GM18505 (cell line): ENCODE measurements around the gene DPP9.
A peak's percentile ranks its signal among the peaks of the same experiment; 100 is the strongest.

Source experiments
- ATAC-seq: cut with Tn5 transposase; IDR thresholded peaks from one replicate; pipeline ENCODE4 v1.9.1; 2021; ENCODE audit not compliant: unreplicated experiment
- POLR2A ChIP-seq: IDR thresholded peaks from 4 replicates; pipeline ENCODE4 v1.6.1; 2011; ENCODE audit warnings: borderline replicate concordance; ENCODE audit not compliant: insufficient read depth, insufficient read length; ENCODE audit errors: extremely low read depth

Gene DPP9

DNA sequence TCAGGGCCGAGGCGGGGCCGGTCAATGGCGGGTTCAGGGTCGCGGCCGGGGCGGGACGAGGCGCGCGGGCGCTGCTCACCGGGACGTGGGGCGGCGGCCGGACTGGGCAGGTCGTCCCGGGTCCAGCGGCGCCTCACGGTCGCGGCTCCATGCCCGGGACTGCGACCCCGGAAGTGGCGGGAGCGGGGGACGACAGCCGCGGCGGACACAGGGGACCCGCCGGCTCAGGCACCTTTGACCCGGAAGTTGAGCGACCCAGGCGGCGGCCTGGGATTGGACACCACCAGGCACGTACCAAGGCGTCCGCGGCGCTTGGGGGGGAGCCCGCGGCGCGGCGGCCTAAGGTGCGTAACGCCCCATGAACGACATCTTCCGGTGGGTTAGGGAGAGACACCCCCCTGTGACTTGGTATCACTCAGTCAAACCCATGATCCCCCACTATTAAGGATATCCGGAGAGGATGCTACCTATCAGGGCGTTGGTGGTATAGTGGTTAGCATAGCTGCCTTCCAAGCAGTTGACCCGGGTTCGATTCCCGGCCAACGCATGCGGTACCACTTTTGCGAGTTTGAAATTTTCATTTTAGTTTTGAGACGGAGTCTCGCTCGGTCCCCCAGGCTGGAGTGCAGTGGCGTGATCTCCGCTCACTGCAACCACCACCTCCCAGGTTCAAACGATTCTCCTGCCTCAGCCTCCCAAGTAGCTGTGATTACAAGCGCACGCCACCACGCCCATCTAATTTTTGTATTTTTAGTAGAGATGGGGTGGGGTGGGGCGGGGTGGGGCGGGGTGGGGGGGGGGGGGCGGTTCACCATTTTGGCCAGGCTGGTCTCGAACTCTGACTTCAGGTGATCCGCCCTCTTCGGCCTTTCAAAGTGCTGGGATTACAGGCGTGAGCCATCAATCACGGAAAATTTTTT is at the start of gene DPP9:
DPP9 (minus strand) TSS at position 248 of the 920 bp plus-strand sequence. CDS start 3,936 bp downstream, outside the sequence.
- TF ChIP-seq POLR2A: peak; percentile 72
- peak; percentile 86 for ATAC-seq

DNA sequence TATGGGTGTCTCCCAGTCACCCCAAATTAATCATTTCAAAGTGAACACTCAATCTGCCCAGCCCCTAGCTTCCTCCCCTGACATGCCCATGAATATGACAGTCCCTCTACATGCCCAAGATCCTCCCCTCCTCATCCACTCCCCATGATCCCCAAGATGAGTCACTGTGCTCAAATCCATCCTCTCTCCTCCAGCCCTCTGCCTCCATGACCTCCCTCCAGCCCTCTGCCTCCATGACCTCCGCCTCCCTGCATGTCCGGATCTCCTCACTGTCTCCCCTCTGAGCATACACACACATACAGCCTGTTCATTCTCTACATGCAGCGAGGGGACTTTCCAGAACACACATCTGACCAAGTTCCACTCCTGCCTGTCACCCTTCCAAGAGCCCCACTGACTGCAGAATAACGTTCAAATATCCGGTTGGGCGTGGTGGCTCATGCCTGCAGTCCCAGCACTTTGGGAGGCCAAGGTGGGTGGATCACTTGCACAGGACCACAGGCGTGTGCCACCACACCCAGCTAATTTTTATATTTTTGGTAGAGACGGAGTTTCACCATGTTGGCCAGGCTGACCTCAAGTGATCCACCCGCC is 49.5 kb upstream of the DPP9 start:
- no peak for ATAC-seq

DNA sequence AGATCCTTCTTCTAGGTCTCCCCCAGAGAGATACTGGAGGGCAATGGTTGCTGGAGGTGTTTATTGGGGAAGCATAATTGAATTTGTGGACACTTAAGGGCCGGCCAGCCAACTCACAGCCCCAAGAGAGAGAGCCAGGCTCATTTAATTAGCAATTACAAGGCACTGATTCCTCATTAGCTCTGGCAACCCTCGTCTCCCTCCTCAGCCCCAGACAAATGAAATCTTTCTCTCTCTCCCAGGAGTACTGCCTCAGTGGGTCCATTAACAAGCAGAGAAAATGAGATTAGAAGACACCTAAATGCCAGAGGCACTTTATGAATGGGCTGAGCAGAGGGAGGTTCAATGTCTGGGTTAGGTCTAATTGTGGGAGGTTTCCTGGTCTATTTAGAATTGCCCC is 48.9 kb upstream of the DPP9 start:
- TF ChIP-seq POLR2A: no peak
- ATAC-seq: no peak

More for the DNA sequence above, 49.5 kb upstream of the DPP9 start:
- no peak for TF ChIP-seq POLR2A

DNA sequence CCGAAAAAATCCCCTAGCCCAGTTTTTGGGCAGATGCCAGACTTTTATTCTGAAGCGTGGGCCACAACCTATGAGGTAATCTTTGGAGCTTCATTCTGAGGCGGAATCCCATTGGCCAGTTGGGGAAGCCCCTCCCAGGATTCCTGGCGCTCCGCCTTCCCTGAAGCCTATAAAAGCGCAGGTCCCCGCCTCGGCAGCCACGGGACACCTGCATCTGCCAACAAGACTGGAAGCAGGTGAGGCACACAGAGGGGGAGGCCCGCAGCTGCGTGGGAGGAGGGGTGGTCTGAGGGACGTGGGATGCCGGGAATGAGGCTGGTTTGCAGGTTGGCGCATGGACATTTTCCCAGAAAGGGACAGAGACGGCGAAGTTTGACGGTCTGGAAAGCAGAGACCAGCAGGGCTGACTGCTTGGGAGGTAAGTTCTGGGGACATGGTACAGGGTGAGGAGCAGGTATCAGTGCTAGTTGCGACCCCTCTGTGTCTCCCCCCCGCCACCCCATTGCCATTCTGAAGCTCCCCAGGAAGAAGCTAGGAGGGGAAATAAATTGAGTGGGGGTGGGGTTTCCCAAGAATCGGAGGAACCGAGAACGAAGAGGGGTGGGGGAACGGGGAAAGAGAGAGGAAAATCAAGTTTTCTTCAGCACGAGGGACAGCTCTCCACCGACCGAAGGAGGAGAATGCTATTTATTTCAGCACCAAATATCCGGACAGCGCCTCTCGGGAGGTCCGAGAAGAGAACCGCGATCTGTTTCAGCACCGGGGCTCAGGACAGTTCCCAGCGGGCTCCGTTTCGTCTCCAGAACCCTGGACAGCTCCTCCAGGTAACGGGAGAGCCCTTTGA is 45.5 kb upstream of the DPP9 start:
- TF ChIP-seq POLR2A: no peak
- no peak for ATAC-seq

DNA sequence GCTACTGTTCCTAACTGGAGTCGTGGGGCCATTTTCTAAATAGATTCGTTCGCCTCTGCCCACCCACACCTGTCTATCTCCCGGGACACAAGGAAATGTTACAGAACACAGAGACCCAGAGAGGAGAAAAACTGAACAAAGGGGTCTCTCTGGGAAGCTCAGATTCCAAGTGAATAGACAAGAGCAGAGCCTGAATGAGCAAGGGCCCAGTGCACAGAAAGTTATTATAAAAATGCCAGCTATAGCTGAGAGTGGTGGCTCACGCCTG is 40.7 kb upstream of the DPP9 start:
- TF ChIP-seq POLR2A: no peak
- no peak for ATAC-seq

DNA sequence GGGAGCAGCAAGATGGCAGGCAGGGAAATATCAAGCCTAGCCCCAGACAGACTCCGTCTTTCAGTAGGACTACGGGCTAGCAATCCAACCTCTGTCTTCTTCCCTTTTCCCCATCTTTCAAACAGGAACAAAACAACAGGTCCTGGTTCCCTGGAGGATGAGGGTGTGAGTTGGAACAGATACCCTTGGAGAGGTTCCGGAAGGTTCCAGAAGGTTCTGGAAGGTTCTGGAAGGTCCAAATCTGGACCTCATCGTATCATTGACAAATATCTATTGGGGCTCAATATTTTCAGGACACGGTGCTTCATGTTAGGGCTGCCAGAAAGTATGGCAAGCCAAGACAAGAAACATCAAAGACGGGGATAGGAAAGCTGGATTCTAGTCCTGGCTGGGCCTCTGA is 39.4 kb upstream of the DPP9 start:
- no peak for ATAC-seq
- no peak for TF ChIP-seq POLR2A

DNA sequence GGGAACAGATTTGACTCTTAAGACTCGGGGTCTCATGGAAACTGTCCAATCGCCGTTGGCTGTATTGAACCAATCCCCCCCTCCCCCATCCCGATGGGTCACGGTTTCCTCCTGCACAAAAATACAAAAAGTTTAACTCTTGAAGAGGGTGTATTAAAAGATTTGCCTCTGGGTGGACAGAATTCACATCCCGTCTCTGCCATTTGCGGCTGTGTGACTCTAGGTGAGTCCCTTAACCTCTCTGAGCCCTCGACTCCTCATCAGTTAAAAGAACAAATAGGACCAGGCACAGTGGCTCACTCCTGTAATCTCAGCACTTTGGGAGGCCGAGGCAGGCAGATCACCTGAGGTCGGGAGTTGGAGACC is 36.6 kb upstream of the DPP9 start:
- no peak for TF ChIP-seq POLR2A
- no peak for ATAC-seq

DNA sequence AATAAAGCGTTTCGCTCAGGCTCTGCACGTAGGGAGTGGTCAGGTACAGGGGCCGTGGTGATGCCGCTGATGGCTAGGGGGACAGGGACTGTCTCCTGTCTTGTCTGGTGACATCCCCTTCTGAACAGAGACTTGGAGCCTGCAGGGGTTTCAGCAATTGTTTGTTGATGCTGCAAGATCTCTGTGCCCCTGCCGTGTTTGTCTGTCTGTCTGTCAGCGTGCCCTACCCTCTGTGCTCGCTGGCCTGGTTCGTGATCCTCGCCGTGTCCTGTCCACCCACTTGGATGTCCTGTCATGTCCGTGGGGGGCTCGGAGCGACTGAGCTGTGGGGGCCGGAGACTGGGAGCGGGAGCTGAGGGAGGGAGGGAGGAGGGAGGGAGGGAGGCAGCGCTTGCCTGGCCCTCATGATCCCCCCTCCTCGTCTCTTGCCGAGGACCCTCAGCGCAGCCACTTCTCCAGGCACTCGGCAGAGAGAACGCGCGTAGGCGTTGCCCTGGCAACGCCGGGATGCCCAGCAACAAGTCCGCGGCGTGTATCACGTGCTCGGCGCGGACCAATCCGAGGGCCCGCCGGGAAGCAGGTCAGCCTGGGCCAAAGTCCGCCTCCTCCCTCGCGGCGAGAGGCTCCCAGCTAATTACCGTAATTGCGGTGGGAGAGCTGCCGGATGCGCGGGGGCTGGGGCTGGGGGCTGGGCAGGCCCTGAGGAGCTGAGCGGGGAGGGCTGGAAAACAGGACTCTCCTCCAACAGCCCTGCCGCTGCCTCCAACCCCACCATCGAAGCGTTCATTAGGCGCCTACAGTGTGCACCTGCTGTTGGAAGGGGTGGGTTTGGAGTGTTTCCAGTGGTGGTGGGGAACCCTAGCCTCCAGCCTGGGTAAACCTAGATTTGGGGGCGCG is 36.0 kb upstream of the DPP9 start:
- no peak for ATAC-seq
- TF ChIP-seq POLR2A: no peak

DNA sequence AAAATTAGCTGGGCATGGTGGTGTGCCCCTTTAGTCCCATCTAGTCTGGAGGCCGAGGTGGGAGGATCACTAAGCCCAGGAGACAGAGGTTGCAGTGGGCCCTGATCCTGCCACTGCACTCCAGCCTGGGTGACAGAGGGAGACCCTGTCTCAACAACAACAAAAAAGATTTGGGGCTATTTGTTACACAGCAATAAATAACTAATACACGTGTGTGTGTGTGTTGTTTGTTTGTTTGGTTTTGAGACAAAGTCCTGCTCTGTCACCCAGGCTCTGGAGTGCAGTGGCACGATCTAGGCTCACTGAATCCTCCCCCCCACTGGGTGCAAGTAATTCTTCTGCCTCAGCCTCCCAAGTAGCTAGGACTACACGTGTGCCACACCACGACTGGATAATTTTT is 35.0 kb upstream of the DPP9 start:
- no peak for ATAC-seq
- no peak for TF ChIP-seq POLR2A

DNA sequence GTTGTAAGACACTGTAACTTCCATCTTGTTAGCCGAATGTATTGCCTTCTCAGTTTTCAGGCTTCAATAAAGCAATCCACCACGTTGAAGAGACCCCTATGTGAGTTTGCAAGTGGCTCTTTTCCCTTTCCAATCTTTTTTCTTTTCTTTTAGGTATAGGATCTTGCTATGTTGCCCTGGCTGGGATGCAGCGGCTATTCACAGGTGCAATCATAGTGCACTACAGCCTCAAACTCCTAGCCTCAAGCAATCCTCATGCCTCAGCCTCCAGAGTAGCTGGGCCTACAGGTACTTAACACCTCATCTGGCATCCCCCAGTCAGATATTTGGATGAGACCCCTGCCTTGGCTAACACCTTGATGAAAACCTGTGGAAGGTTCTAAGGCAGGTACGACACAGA is 34.4 kb upstream of the DPP9 start:
- ATAC-seq: no peak
- no peak for TF ChIP-seq POLR2A

DNA sequence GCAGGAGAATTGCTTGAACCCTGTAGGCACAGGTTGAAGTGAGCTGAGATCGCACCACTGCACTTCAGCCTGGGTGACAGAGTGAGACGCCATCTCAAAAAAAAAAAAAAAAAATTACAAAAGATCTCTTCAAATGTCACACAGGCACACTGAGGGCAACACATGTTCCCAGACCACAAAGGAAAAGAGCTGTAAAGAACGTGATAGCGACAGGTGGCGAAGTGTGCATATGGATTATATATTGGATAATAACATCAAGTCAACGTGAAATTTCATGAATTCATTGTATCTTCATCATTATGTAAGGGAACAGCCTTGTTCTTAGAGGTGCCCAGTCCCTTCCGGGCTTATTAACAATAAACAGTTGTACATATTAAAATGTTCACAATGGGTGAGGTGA is 31.8 kb upstream of the DPP9 start:
- ATAC-seq: no peak
- no peak for TF ChIP-seq POLR2A

DNA sequence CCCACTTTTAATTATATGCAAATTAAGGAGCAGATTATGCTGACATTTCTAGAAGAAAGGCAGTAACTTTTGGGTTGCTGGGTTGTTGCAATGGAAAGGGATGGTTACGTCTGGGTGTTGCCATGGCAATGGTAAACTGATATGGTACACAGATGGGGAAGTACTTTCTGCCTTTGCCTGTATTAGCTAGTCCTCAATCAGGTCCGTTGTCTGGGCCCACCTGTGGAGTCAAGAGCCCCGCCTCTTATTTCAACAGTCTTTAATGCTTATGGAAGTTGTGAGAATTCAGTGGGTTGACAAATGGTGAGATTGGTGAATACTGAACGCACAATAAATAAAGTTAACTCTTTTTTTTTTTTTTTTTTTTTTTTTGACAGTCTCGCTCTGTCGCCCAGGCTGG is 30.6 kb upstream of the DPP9 start:
- no peak for ATAC-seq
- TF ChIP-seq POLR2A: no peak
